HEK293T (cell line): ENCODE data around the gene CPT1B.

Experiments
- ARNT ChIP-seq: fragments of 450-650 bp; IDR thresholded peaks from 2 replicates; pipeline ENCODE4 v1.6.1; 2017; ENCODE audit warnings: mild to moderate bottlenecking
- ELF4 ChIP-seq: fragments of 450-650 bp; IDR thresholded peaks from 2 replicates; pipeline ENCODE4 v1.6.1; 2017; ENCODE audit warnings: antibody characterized with exemption
- FOXK2 ChIP-seq: fragments of 450-650 bp; IDR thresholded peaks from 2 replicates; pipeline ENCODE4 v1.6.1; 2016; ENCODE audit warnings: mild to moderate bottlenecking
- FOXM1 ChIP-seq: fragments of 450-650 bp; IDR thresholded peaks from 2 replicates; pipeline ENCODE4 v1.6.1; 2017; ENCODE audit warnings: mild to moderate bottlenecking, borderline replicate concordance
- HDGF ChIP-seq: fragments of 450-650 bp; IDR thresholded peaks from 2 replicates; pipeline ENCODE4 v1.6.1; 2017; ENCODE audit warnings: antibody characterized with exemption, borderline replicate concordance
- PKNOX1 ChIP-seq: fragments of 450-650 bp; IDR thresholded peaks from 2 replicates; pipeline ENCODE4 v1.6.1; 2016
- SP1 ChIP-seq: fragments of 450-650 bp; IDR thresholded peaks from 2 replicates; pipeline ENCODE4 v1.6.1; 2017
- SUZ12 ChIP-seq: fragments of 450-650 bp; IDR thresholded peaks from 2 replicates; pipeline ENCODE4 v1.6.1; 2016; ENCODE audit warnings: mild to moderate bottlenecking
- TARDBP ChIP-seq: fragments of 450-650 bp; IDR thresholded peaks from 2 replicates; pipeline ENCODE4 v1.6.1; 2016

- no peak for TF ChIP-seq FOXK2
- no peak for TF ChIP-seq HDGF
- TF ChIP-seq SUZ12: no peak
- no peak for TF ChIP-seq SP1
- TF ChIP-seq ELF4: no peak
- TF ChIP-seq TARDBP: no peak
- TF ChIP-seq PKNOX1: no peak
- TF ChIP-seq ARNT: no peak
- TF ChIP-seq FOXM1: no peak
Observed at GRCh38 chr22:50547263-50547985, 30.8 kb downstream of the CPT1B start.
